ENCODE results near the gene HOXB9.

DNA sequence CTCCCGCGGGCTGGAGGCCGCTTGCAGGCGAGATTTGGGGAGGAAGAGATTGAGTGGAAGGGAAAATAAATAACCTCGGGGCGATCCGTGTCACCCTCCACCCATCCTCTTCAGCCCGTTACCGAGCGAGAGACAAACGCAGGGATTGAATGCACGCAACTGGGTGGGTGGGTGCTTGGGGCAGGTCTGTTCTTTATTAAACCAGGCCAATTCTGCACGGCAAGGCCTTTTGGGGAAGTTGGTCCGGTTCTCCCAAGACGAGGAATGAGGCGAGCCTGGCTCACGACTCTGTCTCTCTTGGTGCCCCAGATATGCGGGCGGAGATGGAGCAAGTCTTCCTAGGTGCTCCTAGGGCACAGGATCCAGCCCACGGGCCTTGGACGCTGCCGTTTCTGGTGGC, 14.9 kb downstream of the HOXB9 start:
- TF ChIP-seq, protein P1, sequence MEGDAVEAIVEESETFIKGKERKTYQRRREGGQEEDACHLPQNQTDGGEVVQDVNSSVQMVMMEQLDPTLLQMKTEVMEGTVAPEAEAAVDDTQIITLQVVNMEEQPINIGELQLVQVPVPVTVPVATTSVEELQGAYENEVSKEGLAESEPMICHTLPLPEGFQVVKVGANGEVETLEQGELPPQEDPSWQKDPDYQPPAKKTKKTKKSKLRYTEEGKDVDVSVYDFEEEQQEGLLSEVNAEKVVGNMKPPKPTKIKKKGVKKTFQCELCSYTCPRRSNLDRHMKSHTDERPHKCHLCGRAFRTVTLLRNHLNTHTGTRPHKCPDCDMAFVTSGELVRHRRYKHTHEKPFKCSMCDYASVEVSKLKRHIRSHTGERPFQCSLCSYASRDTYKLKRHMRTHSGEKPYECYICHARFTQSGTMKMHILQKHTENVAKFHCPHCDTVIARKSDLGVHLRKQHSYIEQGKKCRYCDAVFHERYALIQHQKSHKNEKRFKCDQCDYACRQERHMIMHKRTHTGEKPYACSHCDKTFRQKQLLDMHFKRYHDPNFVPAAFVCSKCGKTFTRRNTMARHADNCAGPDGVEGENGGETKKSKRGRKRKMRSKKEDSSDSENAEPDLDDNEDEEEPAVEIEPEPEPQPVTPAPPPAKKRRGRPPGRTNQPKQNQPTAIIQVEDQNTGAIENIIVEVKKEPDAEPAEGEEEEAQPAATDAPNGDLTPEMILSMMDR (IDR thresholded peaks at IDR 0.05; ENCODE audit: poor library complexity) = no peak
- TF ChIP-seq EZH2 (IDR thresholded peaks at IDR 0.05; ENCODE audit: borderline replicate concordance) = no peak

Data from hepatocyte (in vitro differentiated cells).